HG02852 (cell line): ENCODE results near the gene NEURL1B.

Source experiments
- ATAC-seq: cut with Tn5 transposase; IDR thresholded peaks from one replicate; pipeline ENCODE4 v1.9.1; 2021; ENCODE audit warnings: mild to moderate bottlenecking, moderate library complexity; ENCODE audit not compliant: unreplicated experiment

NEURL1B gene

DNA sequence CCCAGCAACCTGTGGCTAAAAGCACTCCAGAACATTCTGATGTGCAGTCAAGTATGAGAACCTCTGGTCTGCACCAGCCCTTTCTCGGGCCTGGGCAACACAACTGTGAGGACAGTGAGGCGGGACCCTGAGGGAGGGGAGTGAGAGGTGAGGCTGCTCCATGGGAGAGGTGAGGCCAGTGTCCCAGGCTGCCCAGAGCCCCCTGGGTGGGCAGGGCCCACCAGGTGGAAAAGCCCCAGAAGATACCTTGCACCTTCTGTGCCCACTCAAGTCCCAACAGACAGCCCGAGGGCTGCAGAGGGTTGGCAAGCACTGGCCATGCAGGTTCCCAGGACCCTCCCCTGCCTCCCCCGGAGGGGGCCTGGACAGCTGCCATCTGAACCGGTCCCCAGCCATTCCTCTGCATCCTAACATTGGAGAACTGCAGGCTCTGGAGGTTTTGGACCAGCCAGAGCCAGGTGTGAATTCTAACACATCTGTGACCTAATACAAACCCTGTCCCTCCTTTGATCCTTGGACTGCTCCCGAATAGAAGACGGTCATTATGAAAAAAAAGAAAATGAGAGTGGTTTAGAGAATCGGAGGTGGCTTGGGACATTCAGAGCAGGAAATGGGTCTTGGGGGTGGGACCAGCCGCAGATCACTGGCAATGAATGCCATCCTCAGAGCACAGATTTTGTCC lies 72.9 kb downstream of the NEURL1B start:
- no peak for ATAC-seq

DNA sequence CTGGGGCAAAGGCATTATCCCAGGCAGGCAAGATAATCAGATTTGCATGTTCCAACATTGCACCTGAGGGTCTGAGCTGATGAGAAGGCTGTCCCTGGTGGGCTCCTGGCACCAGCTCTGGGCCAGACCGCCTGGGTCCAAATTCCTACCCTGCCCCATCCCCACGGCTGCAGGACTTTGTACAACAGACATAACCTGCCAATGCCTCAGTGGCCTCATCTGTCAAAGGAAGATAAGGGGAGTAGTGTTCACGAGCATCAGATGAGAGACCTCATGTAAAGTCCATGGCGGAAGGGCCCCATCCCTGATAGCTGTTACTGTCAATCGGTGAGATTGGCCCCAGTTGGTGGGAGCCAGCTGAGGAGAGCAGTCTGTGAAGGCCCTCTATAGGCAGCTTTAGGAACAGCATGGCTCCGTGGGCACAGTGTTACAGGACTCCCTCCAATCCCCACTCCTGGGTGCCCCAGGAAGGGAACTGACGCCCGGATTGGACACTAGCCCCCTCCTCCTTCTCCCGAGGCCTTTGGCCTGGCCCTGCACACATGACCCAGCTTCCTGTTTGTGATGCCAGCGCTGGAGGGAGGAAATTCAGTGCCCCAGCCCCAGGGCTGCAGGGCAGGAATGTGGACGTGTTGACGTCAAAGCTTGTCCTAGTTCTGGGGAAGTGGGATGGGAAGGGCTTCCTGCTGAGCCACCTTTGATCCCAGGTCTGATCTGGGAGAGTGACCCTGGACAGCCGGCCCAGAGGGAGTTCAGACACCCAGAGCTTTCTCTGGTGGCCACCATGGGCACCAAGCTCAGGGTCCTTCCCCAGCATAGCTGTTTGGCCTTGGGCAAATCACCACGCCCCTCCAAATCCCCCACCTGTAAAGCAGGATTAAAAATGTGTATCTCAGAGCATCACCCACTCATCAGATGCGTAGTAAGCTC lies 73.7 kb downstream of the NEURL1B start:
- ATAC-seq, result no peak

- no peak for ATAC-seq
Observed at GRCh38 chr5:172715421-172715780, 74.3 kb downstream of the NEURL1B start.

GRCh38 chr5:172715931-172716682 lies 75.0 kb downstream of the NEURL1B start:
- ATAC-seq, result no peak

DNA sequence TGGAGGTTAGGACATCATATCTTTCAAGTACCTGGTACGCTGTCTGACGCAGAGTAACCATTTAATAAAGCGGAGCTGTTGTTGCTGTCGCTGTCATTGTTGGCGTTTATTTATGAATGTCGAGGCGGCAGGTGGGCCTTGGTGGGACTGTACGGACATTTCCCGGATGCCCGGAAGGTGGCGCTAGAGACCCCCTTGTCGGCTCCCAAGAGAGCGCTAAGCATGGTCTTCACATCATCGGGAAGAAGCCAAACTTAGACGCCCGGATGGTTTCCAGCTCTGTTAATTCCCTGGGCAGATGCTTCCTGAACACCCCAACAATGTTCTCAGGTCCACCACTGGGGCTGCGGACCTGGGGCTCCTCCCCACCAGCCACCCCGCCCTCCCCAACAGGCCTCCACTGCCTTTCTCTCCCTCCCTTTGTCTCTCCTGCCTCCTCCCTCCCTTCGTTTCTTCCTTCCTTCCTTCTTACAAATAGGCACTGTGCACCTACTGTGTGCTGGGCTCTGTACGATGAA lies 75.8 kb downstream of the NEURL1B start:
- peak; percentile 54 for ATAC-seq

- no peak for ATAC-seq
Observed at GRCh38 chr5:172717481-172718195, 76.6 kb downstream of the NEURL1B start.

DNA sequence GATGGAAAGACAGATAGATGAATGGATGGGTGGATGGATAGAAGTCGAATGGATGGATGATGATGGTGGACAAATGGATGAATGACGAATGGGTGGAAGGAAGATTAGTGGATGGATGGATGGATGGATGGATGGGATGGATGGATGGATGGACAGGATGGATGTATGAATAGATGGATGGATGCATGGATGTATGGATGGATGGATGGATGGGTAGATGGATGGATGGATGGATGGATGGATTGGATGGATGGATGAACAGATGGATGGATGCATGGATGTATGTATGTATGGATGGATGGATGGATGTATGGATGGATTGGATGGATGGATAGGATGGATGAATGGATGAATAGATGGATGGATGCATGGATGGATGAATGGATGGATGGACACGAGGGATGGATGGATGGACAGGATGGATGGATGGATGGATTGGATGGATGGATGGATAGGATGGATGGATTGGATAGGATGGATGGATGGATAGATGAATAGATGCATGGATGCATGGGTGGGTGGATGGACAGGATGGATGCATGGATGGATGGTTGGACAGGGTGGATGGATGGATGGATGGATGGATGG lies 77.6 kb downstream of the NEURL1B start:
- ATAC-seq, result no peak

- no peak for ATAC-seq
Observed at GRCh38 chr5:172719211-172719610, 78.1 kb downstream of the NEURL1B start.

GRCh38 chr5:172720655-172721054 lies 79.6 kb downstream of the NEURL1B start:
- ATAC-seq, result no peak

GRCh38 chr5:172721455-172722326 lies 80.6 kb downstream of the NEURL1B start:
- no peak for ATAC-seq

DNA sequence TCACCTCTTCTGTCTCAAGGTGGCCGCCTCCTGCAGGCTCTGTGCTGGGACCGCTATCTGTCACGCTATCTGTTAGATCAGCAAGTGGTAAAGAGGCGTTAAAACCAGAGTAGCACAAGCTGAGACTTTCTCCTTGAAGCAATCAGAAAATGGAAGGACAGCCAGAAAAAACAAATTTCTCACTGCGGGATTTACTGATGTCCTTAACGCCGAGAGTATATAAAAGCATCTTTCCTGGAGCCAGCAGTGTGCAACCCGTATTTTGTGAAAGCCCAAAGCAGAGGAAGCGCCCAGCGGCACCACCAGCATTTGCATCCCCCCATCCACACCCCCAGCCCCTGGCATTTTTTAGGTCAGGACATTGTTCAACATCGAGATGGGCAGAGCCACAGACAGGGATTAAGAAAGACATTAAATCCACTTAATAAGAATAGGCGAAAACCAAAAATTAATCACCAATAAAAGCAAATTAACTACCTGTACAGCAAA lies 81.3 kb downstream of the NEURL1B start:
- ATAC-seq, result no peak

DNA sequence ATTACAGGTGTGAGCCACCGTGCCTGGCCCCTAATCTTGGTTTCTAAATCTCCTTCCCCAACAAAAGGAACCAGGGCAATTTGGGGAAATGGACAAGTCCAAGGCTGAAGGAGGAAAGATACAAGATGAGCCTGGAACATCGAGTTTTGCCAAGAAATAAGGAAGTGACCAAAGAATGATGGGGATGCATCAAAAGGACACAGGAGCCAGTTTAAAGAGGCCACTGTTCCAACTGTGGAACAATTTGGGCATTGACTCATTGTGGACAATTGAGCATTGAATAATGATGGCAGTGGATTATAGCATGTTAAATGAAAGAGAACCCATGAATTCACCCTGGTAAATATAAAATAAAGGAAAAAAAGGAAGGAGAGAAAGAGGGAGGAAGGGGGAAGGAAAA lies 82.4 kb downstream of the NEURL1B start:
- ATAC-seq, result no peak

GRCh38 chr5:172724242-172725183 lies 83.5 kb downstream of the NEURL1B start:
- no peak for ATAC-seq

GRCh38 chr5:172725273-172725672 lies 84.2 kb downstream of the NEURL1B start:
- no peak for ATAC-seq

- no peak for ATAC-seq
Observed at GRCh38 chr5:172725785-172726184, 84.7 kb downstream of the NEURL1B start.

GRCh38 chr5:172726966-172727365 lies 85.9 kb downstream of the NEURL1B start:
- no peak for ATAC-seq

- ATAC-seq, result no peak
Observed at GRCh38 chr5:172727551-172727950, 86.5 kb downstream of the NEURL1B start.
